ENCODE measurements around the gene MCEMP1. TPM values are rescaled to one million over a fixed set of nuclear protein-coding genes. Genes with fewer than 3 reads are reported as not detected.

The MCEMP1 gene
- total RNA-seq, 1 experiment from 2014 or later = not detected

DNA sequence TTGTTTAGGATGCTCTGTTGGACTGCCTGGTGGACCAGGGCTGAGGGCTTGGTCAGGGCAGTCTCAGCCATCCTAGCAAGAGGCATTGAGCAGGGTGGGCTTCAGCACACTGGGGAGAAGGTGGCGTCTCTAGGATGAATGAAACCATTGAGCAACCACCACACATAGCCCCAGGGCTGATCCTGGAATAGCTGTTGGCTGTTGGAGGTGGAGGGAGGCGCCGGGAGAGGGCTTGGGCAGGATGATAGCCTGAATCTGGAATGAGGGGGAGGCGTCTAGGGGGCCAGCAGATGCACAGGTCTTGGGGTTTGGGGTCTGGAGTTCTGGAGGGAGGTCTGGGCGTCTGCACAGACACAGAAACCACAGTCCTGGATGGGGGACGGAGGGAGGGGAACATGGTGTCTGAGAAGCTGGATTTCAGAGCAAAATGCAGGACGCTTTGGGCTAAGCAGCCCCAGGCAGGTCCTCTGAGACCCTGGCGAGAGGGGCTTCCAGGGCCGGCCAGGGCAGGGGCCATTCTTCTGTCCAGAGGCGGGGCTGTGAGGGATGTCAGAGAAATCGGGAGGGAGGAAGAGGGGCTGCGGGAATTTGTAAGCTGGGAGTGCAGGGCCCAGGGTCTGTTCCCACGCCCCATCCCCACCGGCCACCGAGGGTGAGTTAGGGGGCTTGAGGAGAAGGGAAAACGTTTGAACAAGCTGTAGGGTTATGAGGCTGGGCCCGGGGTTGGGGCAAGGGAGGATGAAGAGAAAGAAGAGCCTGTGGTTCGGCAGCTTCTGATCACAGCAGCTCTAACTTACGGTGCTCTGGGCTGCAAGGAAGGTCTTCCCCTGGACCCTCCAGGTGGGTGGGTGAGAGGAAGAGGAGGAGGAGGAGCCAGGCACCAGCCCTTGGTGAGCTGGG lies 8.9 kb downstream of the MCEMP1 start:
- Histone ChIP-seq H3K27me3 (ENCODE audit: control insufficient read depth, insufficient read depth, low read length) (no peaks in the 10 kb centered on the region), H3K4me1 (ENCODE audit: control insufficient read depth, insufficient read depth, low read length) (no peaks in the 10 kb centered on the region), H3K27ac (ENCODE audit: low read length) (no peak overlapping the region), H3K36me3 (ENCODE audit: control insufficient read depth, insufficient read depth, low read length) (no peaks in the 10 kb centered on the region; the same call in 1 of the 2 replicates), H3K9me3 (ENCODE audit: control insufficient read depth, insufficient read depth, low read depth, low read length) (no peaks in the 10 kb centered on the region), H3K4me3 (ENCODE audit: low read depth in 2 of 2, low read length in 2 of 2) (no peak overlapping the region)
- ChIA-PET CTCF (no interaction called here), POLR2A (interaction anchor here (0.7 kb wide), 1 partner anchor 573 kb away, joined by 3 read pairs; no protein-coding TSS in a partner anchor)
- DNase-seq (ENCODE audit: low read depth, low spot score) (no peak), ATAC-seq (no peak)
- no peak for TF ChIP-seq SIN3A (IDR thresholded peaks at IDR 0.05; ENCODE audit: borderline replicate concordance, insufficient read depth, low read depth, low read length)
- no peak for TF ChIP-seq POLR2AphosphoS5 (IDR thresholded peaks at IDR 0.05; ENCODE audit: low read depth, low read length)
- no peak for TF ChIP-seq TCF7L2 (IDR thresholded peaks at IDR 0.05; ENCODE audit: low read depth, low read length)
- TF ChIP-seq, protein P1, sequence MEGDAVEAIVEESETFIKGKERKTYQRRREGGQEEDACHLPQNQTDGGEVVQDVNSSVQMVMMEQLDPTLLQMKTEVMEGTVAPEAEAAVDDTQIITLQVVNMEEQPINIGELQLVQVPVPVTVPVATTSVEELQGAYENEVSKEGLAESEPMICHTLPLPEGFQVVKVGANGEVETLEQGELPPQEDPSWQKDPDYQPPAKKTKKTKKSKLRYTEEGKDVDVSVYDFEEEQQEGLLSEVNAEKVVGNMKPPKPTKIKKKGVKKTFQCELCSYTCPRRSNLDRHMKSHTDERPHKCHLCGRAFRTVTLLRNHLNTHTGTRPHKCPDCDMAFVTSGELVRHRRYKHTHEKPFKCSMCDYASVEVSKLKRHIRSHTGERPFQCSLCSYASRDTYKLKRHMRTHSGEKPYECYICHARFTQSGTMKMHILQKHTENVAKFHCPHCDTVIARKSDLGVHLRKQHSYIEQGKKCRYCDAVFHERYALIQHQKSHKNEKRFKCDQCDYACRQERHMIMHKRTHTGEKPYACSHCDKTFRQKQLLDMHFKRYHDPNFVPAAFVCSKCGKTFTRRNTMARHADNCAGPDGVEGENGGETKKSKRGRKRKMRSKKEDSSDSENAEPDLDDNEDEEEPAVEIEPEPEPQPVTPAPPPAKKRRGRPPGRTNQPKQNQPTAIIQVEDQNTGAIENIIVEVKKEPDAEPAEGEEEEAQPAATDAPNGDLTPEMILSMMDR (IDR thresholded peaks at IDR 0.05) = no peak
- TF ChIP-seq, protein P2, sequence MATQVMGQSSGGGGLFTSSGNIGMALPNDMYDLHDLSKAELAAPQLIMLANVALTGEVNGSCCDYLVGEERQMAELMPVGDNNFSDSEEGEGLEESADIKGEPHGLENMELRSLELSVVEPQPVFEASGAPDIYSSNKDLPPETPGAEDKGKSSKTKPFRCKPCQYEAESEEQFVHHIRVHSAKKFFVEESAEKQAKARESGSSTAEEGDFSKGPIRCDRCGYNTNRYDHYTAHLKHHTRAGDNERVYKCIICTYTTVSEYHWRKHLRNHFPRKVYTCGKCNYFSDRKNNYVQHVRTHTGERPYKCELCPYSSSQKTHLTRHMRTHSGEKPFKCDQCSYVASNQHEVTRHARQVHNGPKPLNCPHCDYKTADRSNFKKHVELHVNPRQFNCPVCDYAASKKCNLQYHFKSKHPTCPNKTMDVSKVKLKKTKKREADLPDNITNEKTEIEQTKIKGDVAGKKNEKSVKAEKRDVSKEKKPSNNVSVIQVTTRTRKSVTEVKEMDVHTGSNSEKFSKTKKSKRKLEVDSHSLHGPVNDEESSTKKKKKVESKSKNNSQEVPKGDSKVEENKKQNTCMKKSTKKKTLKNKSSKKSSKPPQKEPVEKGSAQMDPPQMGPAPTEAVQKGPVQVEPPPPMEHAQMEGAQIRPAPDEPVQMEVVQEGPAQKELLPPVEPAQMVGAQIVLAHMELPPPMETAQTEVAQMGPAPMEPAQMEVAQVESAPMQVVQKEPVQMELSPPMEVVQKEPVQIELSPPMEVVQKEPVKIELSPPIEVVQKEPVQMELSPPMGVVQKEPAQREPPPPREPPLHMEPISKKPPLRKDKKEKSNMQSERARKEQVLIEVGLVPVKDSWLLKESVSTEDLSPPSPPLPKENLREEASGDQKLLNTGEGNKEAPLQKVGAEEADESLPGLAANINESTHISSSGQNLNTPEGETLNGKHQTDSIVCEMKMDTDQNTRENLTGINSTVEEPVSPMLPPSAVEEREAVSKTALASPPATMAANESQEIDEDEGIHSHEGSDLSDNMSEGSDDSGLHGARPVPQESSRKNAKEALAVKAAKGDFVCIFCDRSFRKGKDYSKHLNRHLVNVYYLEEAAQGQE (IDR thresholded peaks at IDR 0.05; ENCODE audit: insufficient read depth in 1 of 2, low read depth in 2 of 2, low read length in 1 of 2) = no peak
- BruUV-seq (replicated peaks) = no TSS peak
- in situ Hi-C loops (cut with HindIII; ENCODE audit: low pct_unique_long_range_greater_than_20kb, low sequenced_read_pairs) = no loop called here
- intact Hi-C loops (cut with micrococcal nuclease; ENCODE audit: unreplicated experiment) = no loop called here

DNA sequence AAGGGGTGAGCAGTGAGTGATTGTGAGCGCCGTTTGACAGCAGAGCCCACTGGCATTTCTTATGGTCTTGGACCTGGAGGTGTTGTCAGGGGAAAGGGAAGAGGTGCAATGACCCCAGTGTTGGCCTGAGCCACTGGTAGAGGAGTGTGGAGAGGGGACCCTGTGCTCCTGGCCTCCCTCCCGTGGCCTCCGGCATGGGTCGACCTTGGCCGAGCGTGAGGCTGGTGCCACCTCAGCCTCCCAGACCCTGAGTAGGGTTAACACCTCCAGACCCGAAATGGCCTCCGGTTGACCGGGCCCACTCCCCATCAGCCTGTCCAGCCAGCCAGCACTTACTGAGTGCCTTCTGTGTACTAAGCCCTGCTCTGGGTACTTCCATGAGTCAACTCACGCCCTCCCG lies 10.3 kb downstream of the MCEMP1 start:
- BruUV-seq (replicated peaks) = no TSS peak
- Histone ChIP-seq H3K9me3 (ENCODE audit: control insufficient read depth, insufficient read depth, low read depth, low read length) (no peaks in the 10 kb centered on the region), H3K27me3 (ENCODE audit: control insufficient read depth, insufficient read depth, low read length) (no peaks in the 10 kb centered on the region), H3K27ac (ENCODE audit: low read length) (no peak overlapping the region), H3K36me3 (ENCODE audit: control insufficient read depth, insufficient read depth, low read length) (no peaks in the 10 kb centered on the region), H3K4me1 (ENCODE audit: control insufficient read depth, insufficient read depth, low read length) (no peaks in the 10 kb centered on the region), H3K4me3 (ENCODE audit: low read depth in 2 of 2, low read length in 2 of 2) (no peak overlapping the region)
- ChIA-PET POLR2A (no interaction called here), CTCF (no interaction called here)
- TF ChIP-seq TCF7L2 (IDR thresholded peaks at IDR 0.05; ENCODE audit: low read depth, low read length) (no peak), POLR2AphosphoS5 (IDR thresholded peaks at IDR 0.05; ENCODE audit: low read depth, low read length) (no peak), SIN3A (IDR thresholded peaks at IDR 0.05; ENCODE audit: borderline replicate concordance, insufficient read depth, low read depth, low read length) (no peak)
- TF ChIP-seq, protein P1 (IDR thresholded peaks at IDR 0.05) = no peak
- TF ChIP-seq, protein P2 (IDR thresholded peaks at IDR 0.05; ENCODE audit: insufficient read depth in 1 of 2, low read depth in 2 of 2, low read length in 1 of 2) = no peak
- intact Hi-C loops (cut with micrococcal nuclease; ENCODE audit: unreplicated experiment) (no loop called here), in situ Hi-C loops (cut with HindIII; ENCODE audit: low pct_unique_long_range_greater_than_20kb, low sequenced_read_pairs) (no loop called here)
- DNase-seq (ENCODE audit: low read depth, low spot score) = no peak
- no peak for ATAC-seq
